ENCODE data around the gene SEMA3C. TPM values are rescaled to one million over a fixed set of nuclear protein-coding genes. Genes with fewer than 3 reads are reported as not detected.

The SEMA3C gene
- total RNA-seq, 1 donor from 2014 or later: 37.2 TPM

DNA sequence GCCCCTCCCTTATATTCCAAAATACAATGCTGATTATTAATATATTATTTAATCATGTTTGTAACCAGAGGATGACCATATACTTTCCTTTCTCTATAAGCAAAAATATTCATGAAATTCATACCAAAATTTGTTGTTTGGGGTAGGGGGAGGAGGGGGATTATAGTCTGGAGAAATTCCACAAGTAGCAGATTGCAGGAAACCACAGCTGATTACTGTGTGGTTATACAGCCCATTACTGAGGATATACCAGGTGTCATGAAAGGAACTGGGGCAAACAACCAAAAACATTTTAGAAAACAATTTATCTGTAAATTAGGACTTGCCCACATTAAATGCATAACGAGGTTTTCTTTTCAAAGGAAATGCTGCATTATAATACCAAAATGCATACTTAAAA lies 50.3 kb downstream of the SEMA3C start:
- no peaks in the 10 kb centered on the region for H3K4me1 ChIP-seq
- no peaks in the 10 kb centered on the region for H3K36me3 ChIP-seq
- H3K27me3 ChIP-seq: no peaks in the 10 kb centered on the region
- DNase-seq: no peak
- no peak overlapping the region for H3K27ac ChIP-seq
- intact Hi-C loops (cut with DNase I): no loop called here
- ATAC-seq: no peak
- no peak overlapping the region for H3K4me3 ChIP-seq
- no peaks in the 10 kb centered on the region for H3K9me3 ChIP-seq
- no peak for TF ChIP-seq CTCF (IDR thresholded peaks at IDR 0.05)

DNA sequence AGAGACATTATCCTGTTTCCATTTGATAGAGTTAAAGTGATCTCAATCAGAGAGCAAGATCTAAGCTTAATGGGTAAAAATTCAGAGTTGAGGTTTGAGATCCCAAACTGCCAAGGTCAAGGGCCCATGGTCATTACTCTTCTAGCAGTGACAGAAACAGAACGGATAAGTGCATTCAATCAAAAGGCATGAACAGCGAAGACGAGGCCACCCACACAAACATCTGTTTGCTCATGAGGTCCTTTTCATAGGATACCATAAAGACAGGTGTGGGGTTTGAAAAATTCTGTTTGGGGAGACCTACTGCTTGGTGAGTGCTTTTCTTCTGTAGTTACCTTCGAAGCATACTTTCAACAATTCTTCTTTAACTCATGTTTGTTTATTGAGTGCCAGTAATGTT lies 58.3 kb downstream of the SEMA3C start:
- no peak for TF ChIP-seq CTCF (IDR thresholded peaks at IDR 0.05)
- Histone ChIP-seq H3K36me3 (no peaks in the 10 kb centered on the region), H3K4me3 (no peak overlapping the region), H3K27me3 (no peaks in the 10 kb centered on the region), H3K4me1 (peaks cover 4% of the 10 kb centered on the region), H3K27ac (no peak overlapping the region), H3K9me3 (no peaks in the 10 kb centered on the region)
- intact Hi-C loops (cut with DNase I): no loop called here
- ATAC-seq (no peak), DNase-seq (no peak)

GRCh38 chr7:80859272-80859970 lies 59.4 kb downstream of the SEMA3C start:
- intact Hi-C loops (cut with DNase I): no loop called here
- H3K4me1 ChIP-seq: peaks cover 4% of the 10 kb centered on the region
- no peak for DNase-seq
- H3K4me3 ChIP-seq: no peak overlapping the region
- TF ChIP-seq CTCF (IDR thresholded peaks at IDR 0.05): no peak
- no peaks in the 10 kb centered on the region for H3K27me3 ChIP-seq
- H3K27ac ChIP-seq: no peak overlapping the region
- no peaks in the 10 kb centered on the region for H3K9me3 ChIP-seq
- no peak for ATAC-seq
- no peaks in the 10 kb centered on the region for H3K36me3 ChIP-seq

- TF ChIP-seq CTCF (IDR thresholded peaks at IDR 0.05): no peak
- H3K4me3 ChIP-seq: no peak overlapping the region
- H3K27me3 ChIP-seq: no peaks in the 10 kb centered on the region
- H3K9me3 ChIP-seq: no peaks in the 10 kb centered on the region
- ATAC-seq: no peak
- H3K27ac ChIP-seq: no peak overlapping the region
- intact Hi-C loops (cut with DNase I): no loop called here
- H3K36me3 ChIP-seq: no peaks in the 10 kb centered on the region
- peaks cover 4% of the 10 kb centered on the region for H3K4me1 ChIP-seq
- no peak for DNase-seq
These were observed 60.5 kb downstream of the SEMA3C start for GRCh38 chr7:80858141-80858903.

- TF ChIP-seq CTCF (IDR thresholded peaks at IDR 0.05): no peak
- H3K4me1 ChIP-seq: peaks cover 4% of the 10 kb centered on the region
- no peak for ATAC-seq
- H3K9me3 ChIP-seq: no peaks in the 10 kb centered on the region
- intact Hi-C loops (cut with DNase I): no loop called here
- no peaks in the 10 kb centered on the region for H3K27me3 ChIP-seq
- no peak for DNase-seq
- no peak overlapping the region for H3K4me3 ChIP-seq
- H3K36me3 ChIP-seq: no peaks in the 10 kb centered on the region
- H3K27ac ChIP-seq: no peak overlapping the region
These were observed 62.1 kb downstream of the SEMA3C start for GRCh38 chr7:80856769-80857168.

All from upper lobe of right lung (tissue), 1 donor.